H1 (cell line): ENCODE measurements around the gene CLDN16. TPM values are rescaled to one million over a fixed set of nuclear protein-coding genes. Genes with fewer than 3 reads are reported as not detected.
A peak's percentile ranks its signal among the peaks of the same experiment; 100 is the strongest.

Experiments used
- CTCF ChIA-PET: fragments of 300-600 bp; sonication (Branson Sonifier 250); formaldehyde crosslinking; loops from one replicate; lab custom pipeline; 2021; ENCODE audit not compliant: partially characterized antibody; lab: Charles Lee
- POLR2A ChIA-PET: fragments of 300-600 bp; sonication (Branson Sonifier 250); formaldehyde crosslinking; loops from one replicate; lab custom pipeline; 2021; ENCODE audit warnings: inconsistent platforms; ENCODE audit not compliant: partially characterized antibody; lab: Charles Lee
- DNase-seq, 2 experiments: peaks; one replicate each; pipeline versions ENCODE4 v3.0.0 to v3.0.0-alpha.2; 2010 to 2022; ENCODE audit warnings: low spot score in 2 of 2, low read depth in 1 of 2, mixed read lengths in 1 of 2
- FAIRE-seq: peaks from 2 replicates; lab custom pipeline; 2011; peaks lifted over from hg19 to GRCh38; lab: Jason Lieb, UNC
- H2AFZ ChIP-seq: 2 replicates; pipeline ENCODE4 v1.8.1; 2012; ENCODE audit warnings: low read length, inconsistent platforms
- H2AK5ac ChIP-seq: 2 replicates; pipeline ENCODE4 v1.6.1; 2013; ENCODE audit warnings: low read depth, low read length
- H2BK120ac ChIP-seq: replicated peaks from 2 replicates; pipeline ENCODE3; 2013; ENCODE audit warnings: low read depth, low read length, inconsistent platforms
- H2BK12ac ChIP-seq: 2 replicates; pipeline ENCODE4 v1.6.1; 2013; ENCODE audit warnings: low read depth, low read length
- H2BK15ac ChIP-seq: 2 replicates; pipeline ENCODE4 v1.6.1; 2013; ENCODE audit warnings: low read length
- H2BK20ac ChIP-seq: 2 replicates; pipeline ENCODE4 v1.6.1; 2013; ENCODE audit warnings: low read length
- H2BK5ac ChIP-seq: 2 replicates; pipeline ENCODE4 v1.6.1; 2013; ENCODE audit warnings: low read depth, low read length
- H3K14ac ChIP-seq: 2 replicates; pipeline ENCODE4 v1.6.1; 2013; ENCODE audit warnings: inconsistent platforms; ENCODE audit not compliant: insufficient read length
- H3K18ac ChIP-seq: 2 replicates; pipeline ENCODE4 v1.6.1; 2013; ENCODE audit warnings: low read length; ENCODE audit errors: extremely low read depth
- H3K23ac ChIP-seq: 2 replicates; pipeline ENCODE4 v1.6.1; 2013; ENCODE audit warnings: inconsistent platforms; ENCODE audit not compliant: insufficient read length
- H3K23me2 ChIP-seq: 2 replicates; pipeline ENCODE4 v1.6.1; 2013; ENCODE audit warnings: low read depth, low read length
- H3K27ac ChIP-seq: 2 replicates; pipeline ENCODE4 v1.6.1; 2011; ENCODE audit warnings: low read depth, low read length, inconsistent platforms
- H3K27me3 ChIP-seq, 4 experiments: replicated peaks in 1 of 4; 1 replicate in 1 of 4; 2 replicates in 3 of 4; pipeline versions ENCODE4 v1.6.1 to v1.8.1; 2011 to 2013; ENCODE audit warnings: low read length in 3 of 4, mild to moderate bottlenecking in 3 of 4, inconsistent platforms in 2 of 4, mixed read lengths in 2 of 4, moderate library complexity in 1 of 4; ENCODE audit not compliant: control insufficient read depth in 3 of 4, insufficient read depth in 3 of 4; ENCODE audit errors: extremely low read depth in 1 of 4
- H3K36me3 ChIP-seq, 4 experiments: 2 replicates each; pipeline versions ENCODE4 v1.6.1 to v1.8.1; 2011 to 2013; ENCODE audit warnings: mild to moderate bottlenecking in 4 of 4, low read length in 3 of 4, moderate library complexity in 2 of 4, control low read depth in 1 of 4, inconsistent platforms in 1 of 4; ENCODE audit not compliant: insufficient read depth in 4 of 4, control insufficient read depth in 2 of 4
- H3K4ac ChIP-seq: replicated peaks from 2 replicates; pipeline ENCODE3; 2013; ENCODE audit warnings: low read length, low read depth, mixed read lengths, inconsistent platforms; ENCODE audit not compliant: insufficient read length
- H3K4me1 ChIP-seq, 4 experiments: replicated peaks in 1 of 4; 1 replicate in 1 of 4; 2 replicates in 3 of 4; pipeline versions ENCODE4 v1.6.1 to v1.8.1; 2011 to 2013; ENCODE audit warnings: low read length in 3 of 4, inconsistent platforms in 2 of 4, mixed read lengths in 1 of 4; ENCODE audit not compliant: insufficient read depth in 4 of 4, control insufficient read depth in 3 of 4
- H3K4me2 ChIP-seq, 2 experiments: 2 replicates each; pipeline versions ENCODE4 v1.6.1 to v1.8.1; 2011 to 2013; ENCODE audit warnings: low read depth in 2 of 2, low read length in 2 of 2, control low read depth in 1 of 2, inconsistent platforms in 1 of 2, mild to moderate bottlenecking in 1 of 2; ENCODE audit not compliant: insufficient read depth in 1 of 2
- H3K4me3 ChIP-seq, 4 experiments: fragments of 200-600, 300-600 bp in 1 of 4; sonication (generic), shearing (Covaris generic), sonication (Bioruptor Twin) in 1 of 4; 2 replicates each; pipeline versions ENCODE4 v1.5.1 to v1.8.1; 2011 to 2016; ENCODE audit warnings: low read length in 4 of 4, low read depth in 3 of 4, control low read depth in 2 of 4, inconsistent platforms in 2 of 4, mild to moderate bottlenecking in 2 of 4, mixed read lengths in 1 of 4, moderate library complexity in 1 of 4; ENCODE audit not compliant: insufficient read depth in 2 of 4; ENCODE audit errors: extremely low read depth in 1 of 4
- H3K56ac ChIP-seq: replicated peaks from 2 replicates; pipeline ENCODE3; 2013; ENCODE audit warnings: low read depth, mild to moderate bottlenecking, mixed read lengths, low read length, inconsistent platforms; ENCODE audit not compliant: insufficient read length
- H3K79me1 ChIP-seq: 2 replicates; pipeline ENCODE4 v1.6.1; 2013; ENCODE audit warnings: low read depth, low read length, control low read depth
- H3K79me2 ChIP-seq, 2 experiments: 2 replicates each; pipeline versions ENCODE4 v1.6.1 to v1.8.1; 2012 to 2013; ENCODE audit warnings: low read length in 2 of 2, mild to moderate bottlenecking in 2 of 2, inconsistent platforms in 1 of 2; ENCODE audit not compliant: insufficient read depth in 2 of 2, control insufficient read depth in 1 of 2
- H3K9ac ChIP-seq, 4 experiments: replicated peaks in 1 of 4; 1 replicate in 1 of 4; 2 replicates in 3 of 4; pipeline versions ENCODE4 v1.6.1 to v1.8.1; 2011 to 2013; ENCODE audit warnings: low read depth in 3 of 4, low read length in 3 of 4, control low read depth in 2 of 4, mild to moderate bottlenecking in 2 of 4, moderate library complexity in 2 of 4, inconsistent platforms in 1 of 4; ENCODE audit errors: extremely low read depth in 1 of 4
- H3K9me3 ChIP-seq, 2 experiments: 2 replicates each; pipeline versions ENCODE4 v1.6.1 to v1.8.1; 2012 to 2013; ENCODE audit warnings: mild to moderate bottlenecking in 2 of 2, moderate library complexity in 2 of 2, control low read depth in 1 of 2, inconsistent platforms in 1 of 2, low read depth in 1 of 2, low read length in 1 of 2, mixed read lengths in 1 of 2; ENCODE audit not compliant: insufficient read depth in 2 of 2
- H4K20me1 ChIP-seq, 2 experiments: replicated peaks in 1 of 2; 2 replicates each; pipeline versions ENCODE3 to v1.8.1; 2011 to 2013; ENCODE audit warnings: inconsistent platforms in 2 of 2, low read length in 2 of 2, mild to moderate bottlenecking in 1 of 2; ENCODE audit not compliant: insufficient read depth in 2 of 2, control insufficient read depth in 1 of 2
- H4K5ac ChIP-seq: 2 replicates; pipeline ENCODE4 v1.6.1; 2013; ENCODE audit warnings: low read length, low read depth, mixed read lengths, inconsistent platforms; ENCODE audit not compliant: insufficient read length
- H4K8ac ChIP-seq: 2 replicates; pipeline ENCODE4 v1.8.0; 2013; ENCODE audit warnings: mild to moderate bottlenecking, moderate library complexity, low read length, inconsistent platforms; ENCODE audit not compliant: insufficient read depth; ENCODE audit errors: extremely low read depth
- H4K91ac ChIP-seq: replicated peaks from 2 replicates; pipeline ENCODE3; 2013; ENCODE audit warnings: low read length, mixed read lengths, inconsistent platforms; ENCODE audit not compliant: insufficient read length
- BRCA1 ChIP-seq: IDR thresholded peaks from 2 replicates; pipeline ENCODE4 v1.6.1; 2012; ENCODE audit warnings: low read depth, low read length, improper control_type of control experiment
- CTCF ChIP-seq, 3 experiments: IDR thresholded peaks; 1 replicate in 2 of 3; 2 replicates in 1 of 3; pipeline versions ENCODE4 v1.5.1 to v1.6.1; 2011; ENCODE audit warnings: low read length in 3 of 3, mild to moderate bottlenecking in 3 of 3, inconsistent platforms in 2 of 3, low read depth in 1 of 3, moderate library complexity in 1 of 3; ENCODE audit not compliant: insufficient read depth in 1 of 3; ENCODE audit errors: control extremely low read depth in 1 of 3
- RAD21 ChIP-seq, 2 experiments: IDR thresholded peaks in 1 of 2; conservative IDR thresholded peaks in 1 of 2; 2 replicates each; pipeline ENCODE4 v1.6.1; 2011; ENCODE audit warnings: low read depth in 2 of 2, low read length in 2 of 2, improper control_type of control experiment in 1 of 2, inconsistent platforms in 1 of 2, mild to moderate bottlenecking in 1 of 2, moderate library complexity in 1 of 2
- SIN3A ChIP-seq, 2 experiments: IDR thresholded peaks in 1 of 2; conservative IDR thresholded peaks in 1 of 2; 2 replicates each; pipeline ENCODE4 v1.6.1; 2011 to 2012; ENCODE audit warnings: low read length in 2 of 2, improper control_type of control experiment in 1 of 2, low read depth in 1 of 2, mild to moderate bottlenecking in 1 of 2
- SIX5 ChIP-seq: IDR thresholded peaks from 2 replicates; pipeline ENCODE4 v1.6.1; 2011; ENCODE audit warnings: mild to moderate bottlenecking, low read depth, low read length
- ZNF274 ChIP-seq: IDR thresholded peaks from 2 replicates; pipeline ENCODE4 v1.7.0; 2012; ENCODE audit warnings: low read length, borderline replicate concordance; ENCODE audit errors: extremely low read depth
- WGBS, 2 experiments: shearing (Covaris generic) in 1 of 2; methylation state at CpG; one replicate each; pipeline versions ENCODE4 v1.1.6 to v1.1.7; 2013 to 2015; ENCODE audit warnings: low lambda C conversion rate in 2 of 2, mixed read lengths in 2 of 2, inconsistent platforms in 1 of 2, low coverage in 1 of 2, missing lambda C conversion rate in 1 of 2; ENCODE audit not compliant: insufficient replicate concordance in 2 of 2, insufficient coverage in 1 of 2, insufficient read length in 1 of 2; ENCODE audit errors: extremely low coverage in 1 of 2, missing lambda C conversion rate in 1 of 2; 5-methylcytosine and 5-hydroxymethylcytosine counted together
- polyA plus RNA-seq, 7 experiments: library from polyadenylated mRNA; depleted of rRNA in 3 of 7; stranded (reverse) in 5 of 7; unstranded in 2 of 7; fragments of >200 nt in 5 of 7; fragments of 200-250 nt in 2 of 7; gene quantifications; 1 replicate in 5 of 7; 2 replicates in 1 of 7; 4 replicates in 1 of 7; pipeline versions ENCODE4 v1.2.1 to v1.2.3, GENCODE V29; 2011 to 2013; ENCODE audit warnings: missing spikeins in 2 of 7, mixed read lengths in 2 of 7
- total RNA-seq: library from RNA; stranded (reverse); fragmentation: NEBNext Ultra II Directional; extraction: Animal tissue kit (Norgen Biotek cat#: 25700); gene quantifications from 2 replicates; pipeline ENCODE4 v1.2.1, GENCODE V29; 2021

Gene CLDN16
- total and polyA plus RNA-seq, 2 of the 8 experiments (the other 6 are each of a cell fraction or from before 2014, with no cell fraction given) = not detected

GRCh38 chr3:190443257-190443656, 55.3 kb downstream of the CLDN16 start:
- WGBS, 2 experiments = 78 to 100% methylated on average over 1 to 3 of the region's 3 CpGs
- Histone ChIP-seq H3K79me2 (no peaks in the 10 kb centered on the region), H3K23ac (no peak overlapping the region), H3K4me2 (no peak overlapping the region), H3K9me3 (no peaks in the 10 kb centered on the region), H3K4ac (no peak overlapping the region), H4K20me1 (no peaks in the 10 kb centered on the region), H3K27ac (no peak overlapping the region), H3K4me1 (no peaks in the 10 kb centered on the region), H4K5ac (no peak overlapping the region), H3K18ac (no peak overlapping the region), H3K36me3 (no peaks in the 10 kb centered on the region), H4K91ac (no peak overlapping the region), H3K9ac (no peak overlapping the region), H3K79me1 (no peaks in the 10 kb centered on the region), H2BK5ac (no peak overlapping the region), H4K8ac (no peak overlapping the region), H2AK5ac (no peak overlapping the region), H3K56ac (no peak overlapping the region), H2AFZ (peak overlapping the region; percentile 80; the same call in 1 of the 2 replicates), H2BK12ac (no peak overlapping the region), H2BK20ac (no peak overlapping the region), H2BK120ac (no peak overlapping the region), H3K14ac (no peak overlapping the region), H3K4me3 (no peak overlapping the region), H3K27me3 (no peaks in the 10 kb centered on the region), H3K23me2 (no peaks in the 10 kb centered on the region), H2BK15ac (no peak overlapping the region)
- ChIA-PET CTCF (interaction anchor here (0.6 to 4.0 kb wide), 12 partner anchors 9 to 917 kb away, joined by 3 to 18 read pairs (median 4); no protein-coding TSS in a partner anchor), POLR2A (interaction anchor here (0.6 kb wide), 1 partner anchor 1384 kb away, joined by 3 read pairs; no protein-coding TSS in a partner anchor)
- DNase-seq (no peak), FAIRE-seq (peak; percentile 36)
- TF ChIP-seq SIN3A (conservative IDR thresholded peaks at IDR 0.05 in 1 of 2, IDR thresholded peaks at IDR 0.05 in 1 of 2; ENCODE audit: low read depth in 1 of 2, low read length in 2 of 2) = no peak
- TF ChIP-seq RAD21 (IDR thresholded peaks at IDR 0.05 in 1 of 2, conservative IDR thresholded peaks at IDR 0.05 in 1 of 2; ENCODE audit: low read depth in 2 of 2, low read length in 2 of 2) = peak; percentile 38 to 59
- TF ChIP-seq SIX5 = no peak
- TF ChIP-seq ZNF274 = no peak
- TF ChIP-seq BRCA1 = no peak
- TF ChIP-seq CTCF (IDR thresholded peaks at IDR 0.05; ENCODE audit: control extremely low read depth in 1 of 3, insufficient read depth in 1 of 3, low read depth in 1 of 3, low read length in 3 of 3) = peak in 2 of 3 experiments; percentile 9 to 51; a peak in 2 of 4 replicates
